ENCODE data around the gene ALLC.

The ALLC gene

GRCh38 chr2:3628800-3629199, 29.2 kb upstream of the ALLC start:
- Histone ChIP-seq H3K9ac (ENCODE audit: low read length) (no peak overlapping the region), H2AFZ (ENCODE audit: low read depth, low read length) (no peak overlapping the region), H3K4me1 (ENCODE audit: low read length) (peaks cover 9% of the 10 kb centered on the region), H3K9me3 (ENCODE audit: insufficient read depth, low read length) (no peaks in the 10 kb centered on the region), H3K4me3 (ENCODE audit: low read length) (no peak overlapping the region), H4K20me1 (ENCODE audit: insufficient read depth, low read length) (no peaks in the 10 kb centered on the region), H3K36me3 (replicated peaks; ENCODE audit: low read depth, low read length) (no peaks in the 10 kb centered on the region), H3K27ac (ENCODE audit: low read length) (no peak overlapping the region), H3K79me2 (ENCODE audit: low read length) (no peaks in the 10 kb centered on the region), H3K27me3 (ENCODE audit: low read depth, low read length) (no peaks in the 10 kb centered on the region), H3K4me2 (ENCODE audit: low read length) (no peak overlapping the region)
- TF ChIP-seq CTCF (IDR thresholded peaks at IDR 0.05; ENCODE audit: low read depth, low read length) (peak; percentile 28; the same call in 1 of the 2 replicates), EZH2phosphoT487 (IDR thresholded peaks at IDR 0.05; ENCODE audit: low read depth) (no peak)

- Histone ChIP-seq H3K27me3 (ENCODE audit: low read depth, low read length) (no peaks in the 10 kb centered on the region; the same call in 1 of the 2 replicates), H3K36me3 (replicated peaks; ENCODE audit: low read depth, low read length) (no peaks in the 10 kb centered on the region), H3K79me2 (ENCODE audit: low read length) (no peaks in the 10 kb centered on the region), H3K27ac (ENCODE audit: low read length) (no peak overlapping the region), H2AFZ (ENCODE audit: low read depth, low read length) (no peak overlapping the region), H3K9me3 (ENCODE audit: insufficient read depth, low read length) (no peaks in the 10 kb centered on the region), H3K4me3 (ENCODE audit: low read length) (no peak overlapping the region), H3K4me2 (ENCODE audit: low read length) (no peak overlapping the region), H4K20me1 (ENCODE audit: insufficient read depth, low read length) (no peaks in the 10 kb centered on the region), H3K9ac (ENCODE audit: low read length) (no peak overlapping the region), H3K4me1 (ENCODE audit: low read length) (no peaks in the 10 kb centered on the region)
- TF ChIP-seq EZH2phosphoT487 (IDR thresholded peaks at IDR 0.05; ENCODE audit: low read depth) (no peak), CTCF (IDR thresholded peaks at IDR 0.05; ENCODE audit: low read depth, low read length) (no peak)
Measured at GRCh38 chr2:3630631-3631030, 27.4 kb upstream of the ALLC start.

- Histone ChIP-seq H3K27ac (ENCODE audit: low read length) (no peak overlapping the region), H3K9ac (ENCODE audit: low read length) (no peak overlapping the region), H3K27me3 (ENCODE audit: low read depth, low read length) (no peaks in the 10 kb centered on the region; the same call in 1 of the 2 replicates), H3K4me3 (ENCODE audit: low read length) (no peak overlapping the region), H4K20me1 (ENCODE audit: insufficient read depth, low read length) (no peaks in the 10 kb centered on the region), H3K9me3 (ENCODE audit: insufficient read depth, low read length) (no peaks in the 10 kb centered on the region), H3K4me1 (ENCODE audit: low read length) (no peaks in the 10 kb centered on the region), H3K36me3 (replicated peaks; ENCODE audit: low read depth, low read length) (no peaks in the 10 kb centered on the region), H3K4me2 (ENCODE audit: low read length) (no peak overlapping the region), H3K79me2 (ENCODE audit: low read length) (no peaks in the 10 kb centered on the region), H2AFZ (ENCODE audit: low read depth, low read length) (no peak overlapping the region)
- no peak for TF ChIP-seq EZH2phosphoT487 (IDR thresholded peaks at IDR 0.05; ENCODE audit: low read depth)
Measured at GRCh38 chr2:3631161-3631850, 26.7 kb upstream of the ALLC start.

- H4K20me1 ChIP-seq (ENCODE audit: insufficient read depth, low read length): no peaks in the 10 kb centered on the region
- no peaks in the 10 kb centered on the region for H3K9me3 ChIP-seq (ENCODE audit: insufficient read depth, low read length)
- H3K4me1 ChIP-seq (ENCODE audit: low read length): no peaks in the 10 kb centered on the region
- H2AFZ ChIP-seq (ENCODE audit: low read depth, low read length): no peak overlapping the region
- H3K36me3 ChIP-seq (replicated peaks; ENCODE audit: low read depth, low read length): no peaks in the 10 kb centered on the region
- no peak overlapping the region for H3K27ac ChIP-seq (ENCODE audit: low read length)
- H3K4me3 ChIP-seq (ENCODE audit: low read length): no peak overlapping the region
- no peak for TF ChIP-seq CTCF (IDR thresholded peaks at IDR 0.05; ENCODE audit: low read depth, low read length)
- no peak for TF ChIP-seq EZH2phosphoT487 (IDR thresholded peaks at IDR 0.05; ENCODE audit: low read depth)
- H3K9ac ChIP-seq (ENCODE audit: low read length): no peak overlapping the region
- no peaks in the 10 kb centered on the region; the same call in 1 of the 2 replicates for H3K27me3 ChIP-seq (ENCODE audit: low read depth, low read length)
- H3K4me2 ChIP-seq (ENCODE audit: low read length): no peak overlapping the region
- H3K79me2 ChIP-seq (ENCODE audit: low read length): no peaks in the 10 kb centered on the region
Measured at GRCh38 chr2:3631851-3632659, 25.9 kb upstream of the ALLC start.
